Osteoblast (primary cell): Measurements from ENCODE around the gene NGFR. TPM values are rescaled to one million over a fixed set of nuclear protein-coding genes. Genes with fewer than 3 reads are reported as not detected.

Source experiments
- DNase-seq: peaks from one replicate; pipeline ENCODE4 v3.0.0; 2011; ENCODE audit warnings: low spot score, mixed read lengths; ENCODE audit not compliant: insufficient read length; ENCODE audit errors: missing footprints
- H2AFZ ChIP-seq: 2 replicates; pipeline ENCODE4 v1.6.0; 2011; ENCODE audit warnings: mild to moderate bottlenecking, low read length
- H3K27ac ChIP-seq: 2 replicates; pipeline ENCODE4 v1.5.1; 2011; ENCODE audit warnings: mild to moderate bottlenecking, low read depth, low read length, moderate library complexity
- H3K27me3 ChIP-seq: 2 replicates; pipeline ENCODE4 v1.6.0; 2012; ENCODE audit warnings: mild to moderate bottlenecking, control low read depth, inconsistent platforms, low read length, moderate library complexity; ENCODE audit not compliant: insufficient read depth
- H3K36me3 ChIP-seq: 2 replicates; pipeline ENCODE4 v1.5.1; 2011; ENCODE audit warnings: mild to moderate bottlenecking, low read length, control low read depth, moderate library complexity; ENCODE audit not compliant: insufficient read depth
- H3K4me1 ChIP-seq: 2 replicates; pipeline ENCODE4 v1.5.1; 2011; ENCODE audit warnings: mild to moderate bottlenecking, low read length, control low read depth, moderate library complexity; ENCODE audit not compliant: insufficient read depth
- H3K4me2 ChIP-seq: 2 replicates; pipeline ENCODE4 v1.6.0; 2011; ENCODE audit warnings: mild to moderate bottlenecking, low read length; ENCODE audit not compliant: insufficient read depth
- H3K4me3 ChIP-seq: fragments of 200-600 bp; sonication (generic); 3 replicates; pipeline ENCODE4 v1.5.1; 2012; ENCODE audit warnings: mild to moderate bottlenecking, low read length, inconsistent platforms; ENCODE audit not compliant: insufficient read depth
- H3K79me2 ChIP-seq: 2 replicates; pipeline ENCODE4 v1.6.0; 2012; ENCODE audit warnings: mild to moderate bottlenecking, low read length, control low read depth, inconsistent platforms; ENCODE audit not compliant: insufficient read depth
- H3K9me3 ChIP-seq: 2 replicates; pipeline ENCODE4 v1.5.1; 2011; ENCODE audit warnings: low read depth, low read length, control low read depth
- H4K20me1 ChIP-seq: 2 replicates; pipeline ENCODE4 v1.6.0; 2012; ENCODE audit warnings: mild to moderate bottlenecking, low read length, control low read depth; ENCODE audit not compliant: insufficient read depth
- total RNA-seq: library from RNA; depleted of rRNA; stranded (reverse); fragments of >200 nt; gene quantifications from 2 replicates; pipeline ENCODE4 v1.2.3, GENCODE V29; 2012
- TF ChIP-seq, protein P1 (sequence below): IDR thresholded peaks from 2 replicates; pipeline ENCODE4 v1.5.1; 2011; ENCODE audit warnings: mild to moderate bottlenecking, low read depth, low read length, moderate library complexity; ENCODE audit errors: extremely low read depth

NGFR gene
- total RNA-seq, 1 donor: under 0.01 TPM

DNA sequence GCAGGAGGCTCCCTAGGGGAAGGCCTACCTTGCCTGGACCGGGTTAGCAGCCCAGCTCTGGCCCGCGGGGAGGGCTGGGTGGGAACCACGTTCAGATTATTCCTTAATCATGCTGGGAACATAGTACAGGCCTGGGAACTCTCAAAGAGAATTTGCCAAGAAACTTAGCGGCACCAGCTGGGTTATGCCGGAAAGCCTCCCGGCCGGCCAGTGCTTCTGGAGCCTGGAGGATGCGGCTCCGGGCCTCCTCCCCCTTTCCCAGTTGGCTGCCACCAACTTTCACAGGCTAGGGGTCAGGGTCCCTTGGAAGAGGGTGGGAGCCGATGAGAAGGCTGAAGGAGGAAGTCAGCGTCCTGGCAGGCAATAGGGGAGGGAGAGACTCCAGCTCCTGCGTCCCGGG is 10.8 kb downstream of the NGFR start:
- no peaks in the 10 kb centered on the region for H3K9me3 ChIP-seq
- TF ChIP-seq, protein P1, sequence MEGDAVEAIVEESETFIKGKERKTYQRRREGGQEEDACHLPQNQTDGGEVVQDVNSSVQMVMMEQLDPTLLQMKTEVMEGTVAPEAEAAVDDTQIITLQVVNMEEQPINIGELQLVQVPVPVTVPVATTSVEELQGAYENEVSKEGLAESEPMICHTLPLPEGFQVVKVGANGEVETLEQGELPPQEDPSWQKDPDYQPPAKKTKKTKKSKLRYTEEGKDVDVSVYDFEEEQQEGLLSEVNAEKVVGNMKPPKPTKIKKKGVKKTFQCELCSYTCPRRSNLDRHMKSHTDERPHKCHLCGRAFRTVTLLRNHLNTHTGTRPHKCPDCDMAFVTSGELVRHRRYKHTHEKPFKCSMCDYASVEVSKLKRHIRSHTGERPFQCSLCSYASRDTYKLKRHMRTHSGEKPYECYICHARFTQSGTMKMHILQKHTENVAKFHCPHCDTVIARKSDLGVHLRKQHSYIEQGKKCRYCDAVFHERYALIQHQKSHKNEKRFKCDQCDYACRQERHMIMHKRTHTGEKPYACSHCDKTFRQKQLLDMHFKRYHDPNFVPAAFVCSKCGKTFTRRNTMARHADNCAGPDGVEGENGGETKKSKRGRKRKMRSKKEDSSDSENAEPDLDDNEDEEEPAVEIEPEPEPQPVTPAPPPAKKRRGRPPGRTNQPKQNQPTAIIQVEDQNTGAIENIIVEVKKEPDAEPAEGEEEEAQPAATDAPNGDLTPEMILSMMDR: no peak
- no peak overlapping the region for H2AFZ ChIP-seq
- peaks cover 38% of the 10 kb centered on the region for H3K27me3 ChIP-seq
- no peaks in the 10 kb centered on the region for H4K20me1 ChIP-seq
- H3K27ac ChIP-seq: no peak overlapping the region
- peak; percentile 27 for DNase-seq
- H3K36me3 ChIP-seq: no peaks in the 10 kb centered on the region
- no peaks in the 10 kb centered on the region for H3K79me2 ChIP-seq
- no peak overlapping the region for H3K4me3 ChIP-seq
- no peak overlapping the region for H3K4me2 ChIP-seq
- no peaks in the 10 kb centered on the region for H3K4me1 ChIP-seq

DNA sequence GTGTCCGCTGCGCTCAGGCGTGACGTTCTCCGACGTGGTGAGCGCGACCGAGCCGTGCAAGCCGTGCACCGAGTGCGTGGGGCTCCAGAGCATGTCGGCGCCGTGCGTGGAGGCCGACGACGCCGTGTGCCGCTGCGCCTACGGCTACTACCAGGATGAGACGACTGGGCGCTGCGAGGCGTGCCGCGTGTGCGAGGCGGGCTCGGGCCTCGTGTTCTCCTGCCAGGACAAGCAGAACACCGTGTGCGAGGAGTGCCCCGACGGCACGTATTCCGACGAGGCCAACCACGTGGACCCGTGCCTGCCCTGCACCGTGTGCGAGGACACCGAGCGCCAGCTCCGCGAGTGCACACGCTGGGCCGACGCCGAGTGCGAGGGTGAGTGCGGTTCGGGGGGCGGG is 11.2 kb downstream of the NGFR start:
- H2AFZ ChIP-seq: no peak overlapping the region
- TF ChIP-seq, protein P1: no peak
- peaks cover 34% of the 10 kb centered on the region for H3K27me3 ChIP-seq

DNA sequence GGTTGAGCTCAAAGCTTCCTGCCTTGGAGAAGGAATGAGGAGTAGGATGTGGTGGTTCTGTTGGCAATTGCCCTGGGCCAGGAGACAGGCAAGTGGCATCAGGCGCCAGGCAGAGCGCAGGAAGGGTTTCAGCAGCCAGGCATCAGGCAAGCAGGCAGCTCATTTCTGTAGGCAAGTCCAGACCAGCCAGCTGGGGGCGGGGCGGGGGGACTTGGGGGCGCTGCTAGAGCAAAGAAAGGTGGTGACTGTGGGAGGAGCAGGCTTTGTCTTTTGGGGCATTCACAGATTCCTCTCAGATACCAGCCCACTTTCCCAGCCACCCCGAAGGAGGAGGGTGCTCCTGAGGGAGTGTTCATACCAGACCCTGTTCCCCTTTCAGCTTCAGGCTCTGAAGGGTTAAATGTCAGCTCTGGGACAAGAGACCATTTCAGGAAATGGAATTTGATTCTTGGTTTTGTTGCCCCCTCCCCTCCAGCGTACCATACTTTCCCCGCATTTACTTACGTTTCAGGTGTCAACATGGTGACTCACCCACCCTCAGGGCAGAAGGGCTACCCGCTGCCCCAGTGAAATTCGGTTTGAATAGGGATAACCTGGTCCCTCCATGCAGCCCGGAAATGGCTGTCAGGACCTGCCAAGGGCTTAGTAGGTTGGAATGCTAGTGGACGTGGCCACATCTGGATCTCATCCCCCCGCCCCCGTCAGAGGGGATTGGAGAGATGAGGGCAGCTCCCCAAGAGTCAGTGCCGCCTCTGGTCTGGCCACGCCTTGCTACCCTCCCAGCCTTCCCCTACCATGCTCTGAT is 13.2 kb downstream of the NGFR start:
- Histone ChIP-seq H3K9me3 (no peaks in the 10 kb centered on the region), H4K20me1 (no peaks in the 10 kb centered on the region), H3K4me3 (no peak overlapping the region), H2AFZ (no peak overlapping the region), H3K27me3 (peaks cover 28% of the 10 kb centered on the region), H3K79me2 (no peaks in the 10 kb centered on the region), H3K4me2 (no peak overlapping the region), H3K36me3 (no peaks in the 10 kb centered on the region), H3K27ac (no peak overlapping the region), H3K4me1 (no peaks in the 10 kb centered on the region)
- peak; percentile 84 for DNase-seq
- TF ChIP-seq, protein P1: no peak

More for the DNA sequence above, 11.2 kb downstream of the NGFR start:
- Histone ChIP-seq H3K36me3 (no peaks in the 10 kb centered on the region), H3K27ac (no peak overlapping the region), H3K4me1 (no peaks in the 10 kb centered on the region), H3K4me2 (no peak overlapping the region), H3K4me3 (no peak overlapping the region), H4K20me1 (no peaks in the 10 kb centered on the region), H3K79me2 (no peaks in the 10 kb centered on the region), H3K9me3 (no peaks in the 10 kb centered on the region)
- DNase-seq: no peak

DNA sequence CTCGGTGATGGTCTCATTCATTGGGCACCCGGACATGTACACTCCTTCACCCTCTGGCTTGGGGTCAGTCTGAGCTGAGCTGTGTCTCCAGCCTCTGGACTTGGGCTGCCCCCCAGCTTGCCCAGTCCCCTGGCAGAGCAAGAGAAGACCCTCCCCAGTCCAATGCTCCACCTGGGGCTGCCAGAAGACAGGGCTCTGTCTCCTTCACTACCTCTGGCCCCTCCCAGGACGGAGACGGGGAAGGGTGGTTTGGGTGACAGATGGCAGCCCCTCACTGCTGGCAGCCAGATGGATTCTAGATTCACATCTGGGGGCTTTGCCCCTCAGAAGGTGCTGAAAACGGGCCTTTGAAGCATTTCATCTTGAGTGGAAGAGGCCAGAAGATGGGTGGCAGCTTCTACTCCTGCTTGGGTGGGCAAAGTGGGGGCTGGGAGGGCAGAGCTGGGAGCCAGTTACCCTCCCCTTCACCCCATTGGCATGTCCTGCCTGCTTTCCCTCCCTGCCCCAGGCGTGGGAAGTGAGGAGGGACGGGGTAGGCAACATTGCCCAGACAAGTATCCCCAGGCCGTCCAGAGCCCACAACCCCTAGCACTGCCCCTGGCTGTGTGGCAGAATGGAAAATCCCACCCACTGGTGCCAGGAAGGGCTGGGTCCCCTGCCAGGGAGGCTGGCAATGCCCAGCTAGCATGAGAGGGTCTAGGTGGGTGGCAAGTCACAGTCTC is 13.9 kb downstream of the NGFR start:
- no peaks in the 10 kb centered on the region for H3K36me3 ChIP-seq
- no peaks in the 10 kb centered on the region for H4K20me1 ChIP-seq
- DNase-seq: peak; percentile 76
- no peak overlapping the region for H3K27ac ChIP-seq
- H3K9me3 ChIP-seq: no peaks in the 10 kb centered on the region
- H3K79me2 ChIP-seq: no peaks in the 10 kb centered on the region
- TF ChIP-seq, protein P1: no peak
- no peak overlapping the region for H3K4me3 ChIP-seq
- peaks cover 2% of the 10 kb centered on the region for H3K4me1 ChIP-seq
- peaks cover 20% of the 10 kb centered on the region for H3K27me3 ChIP-seq
- H3K4me2 ChIP-seq: no peak overlapping the region
- no peak overlapping the region for H2AFZ ChIP-seq
